Uterus (tissue), 2 donors: Measurements from ENCODE around the gene GOLGA7B.

Source experiments
- CTCF ChIP-seq, 4 experiments: fragments of 200-600 bp in 2 of 4; fragments of 450-650 bp in 2 of 4; sonication (generic) in 2 of 4; IDR thresholded peaks; one replicate each; pipeline ENCODE4 v1.5.1; 2016 to 2019; ENCODE audit warnings: antibody characterized with exemption in 4 of 4, mild to moderate bottlenecking in 2 of 4, moderate library complexity in 1 of 4
- POLR2A ChIP-seq, 2 donors: fragments of 450-650 bp; IDR thresholded peaks; one replicate each; pipeline ENCODE4 v1.6.1; 2016; ENCODE audit warnings: antibody characterized with exemption in 2 of 2, mild to moderate bottlenecking in 1 of 2, moderate library complexity in 1 of 2

DNA sequence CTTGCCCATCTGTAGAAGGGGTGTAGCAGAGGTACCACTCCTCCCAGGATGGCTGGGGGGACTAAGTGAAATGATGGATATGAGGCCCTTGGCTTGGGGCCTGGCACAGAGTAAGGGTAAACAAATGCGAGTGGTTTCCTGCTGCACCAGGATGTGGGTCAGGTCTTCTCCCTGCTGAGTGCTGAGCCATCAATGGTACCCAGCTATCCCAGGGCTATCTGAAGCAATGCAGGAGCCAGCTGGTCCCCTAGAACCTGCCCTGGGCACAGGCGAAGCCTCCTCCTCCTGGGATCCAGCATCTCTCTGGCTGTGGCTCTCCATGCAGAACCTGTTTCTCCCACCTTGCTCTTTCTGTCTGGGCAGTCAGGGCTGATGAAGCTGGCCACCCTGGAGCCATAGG is 20.9 kb upstream of the GOLGA7B start:
- TF ChIP-seq CTCF (IDR thresholded peaks at IDR 0.05) = no peak
- TF ChIP-seq POLR2A (IDR thresholded peaks at IDR 0.05) = no peak
